Activated naive CD4-positive, alpha-beta T cell treated with anti-CD3 and anti-CD28 coated beads for 36 hours (primary cell): Measurements from ENCODE around the gene TRAF2. TPM values are rescaled to one million over a fixed set of nuclear protein-coding genes. Genes with fewer than 3 reads are reported as not detected.

Experiments used
- CTCF ChIA-PET: fragments of 350-600 bp; sonication (Branson Sonifier 250); formaldehyde crosslinking; loops from one replicate; lab custom pipeline; 2021; ENCODE audit warnings: antibody characterized with exemption; lab: Charles Lee
- DNase-seq: peaks from one replicate; pipeline ENCODE4 v3.0.0-alpha.2; 2020
- H3K27ac Mint-ChIP-seq: one replicate; pipeline ENCODE4 v1.8.0; 2021; ENCODE audit warnings: mild to moderate bottlenecking, mixed read lengths
- H3K27me3 Mint-ChIP-seq: one replicate; pipeline ENCODE4 v1.8.0; 2021; ENCODE audit warnings: low read depth, mixed read lengths
- H3K36me3 Mint-ChIP-seq: one replicate; pipeline ENCODE4 v1.8.0; 2021; ENCODE audit warnings: low read depth, mixed read lengths
- H3K4me1 Mint-ChIP-seq: one replicate; pipeline ENCODE4 v1.8.0; 2021; ENCODE audit warnings: low read depth, mixed read lengths
- H3K4me3 Mint-ChIP-seq: one replicate; pipeline ENCODE4 v1.8.0; 2021; ENCODE audit warnings: mild to moderate bottlenecking, moderate library complexity, mixed read lengths
- H3K9me3 Mint-ChIP-seq: one replicate; pipeline ENCODE4 v1.8.0; 2021; ENCODE audit warnings: mixed read lengths
- intact Hi-C: fragments of 100-400 bp; cut with micrococcal nuclease; formaldehyde crosslinking; loops from one replicate; pipeline ENCODE4 v1.15.1; 2023
- total RNA-seq, 2 experiments: library from RNA; stranded (reverse); gene quantifications; one replicate each; pipeline ENCODE4 v1.2.3, GENCODE V29; 2021

The TRAF2 gene
- total RNA-seq, 2 experiments from 2014 or later = 39.7 to 41.8 TPM

GRCh38 chr9:136900988-136901515 lies 14.7 kb downstream of the TRAF2 start:
- intact Hi-C loops = loop anchor here (5.0 kb wide), 2 partner anchors 91 to 369 kb away; partner anchors contain the start of gene PAXX
- Mint-ChIP-seq H3K27ac (peak overlapping the region; percentile 94), H3K4me3 (no peak overlapping the region), H3K27me3 (no peaks in the 10 kb centered on the region), H3K4me1 (peaks cover 47% of the 10 kb centered on the region), H3K9me3 (no peaks in the 10 kb centered on the region), H3K36me3 (peaks cover 38% of the 10 kb centered on the region)
- DNase-seq = no peak
- CTCF ChIA-PET = interaction anchor here (1.5 kb wide), 1 partner anchor 58 kb away, joined by 10 read pairs; the partner anchor contains the start of gene AJM1

- Mint-ChIP-seq H3K27me3 (no peaks in the 10 kb centered on the region), H3K9me3 (no peaks in the 10 kb centered on the region), H3K27ac (peak overlapping the region; percentile 94), H3K4me3 (peak overlapping the region; percentile 31), H3K4me1 (peaks cover 49% of the 10 kb centered on the region), H3K36me3 (peaks cover 44% of the 10 kb centered on the region)
- intact Hi-C loops = loop anchor here (1.0 to 5.0 kb wide), 6 partner anchors 15 to 369 kb away; partner anchors contain the start of genes PAXX, PHPT1 and TRAF2
- DNase-seq = peak; percentile 75
- CTCF ChIA-PET = interaction anchor here (0.7 to 1.7 kb wide), 5 partner anchors 17 to 492 kb away, joined by 3 to 10 read pairs (median 4); partner anchors contain the start of gene AJM1
Measured at GRCh38 chr9:136901516-136902258, 15.4 kb downstream of the TRAF2 start.

DNA sequence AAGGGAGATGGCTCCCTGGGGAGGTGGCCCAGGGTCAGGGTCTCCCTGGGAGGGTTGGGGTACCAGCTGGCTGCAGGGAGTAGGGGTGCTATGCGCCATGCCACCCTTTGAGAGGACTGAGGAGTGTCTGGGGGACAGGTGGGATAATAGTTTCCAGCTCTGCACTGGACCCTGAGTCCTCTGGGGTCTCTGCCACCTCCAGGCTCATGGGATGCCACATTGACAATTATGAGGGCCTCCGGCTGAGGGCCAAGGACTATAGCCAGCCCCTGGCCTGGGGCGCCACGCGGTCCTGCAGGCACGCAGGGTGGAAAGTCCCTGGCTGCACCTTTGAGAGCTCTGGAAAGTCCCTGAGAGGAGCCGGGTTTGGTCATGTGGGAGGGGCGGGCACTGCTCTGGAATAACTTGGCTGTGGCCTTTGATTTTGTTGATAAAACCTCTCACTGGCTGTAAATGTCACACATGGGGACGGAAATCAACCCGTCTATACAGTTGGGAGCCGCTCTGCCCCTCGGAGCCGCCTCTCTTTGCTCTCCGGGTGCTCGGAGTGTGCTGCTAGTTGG lies 16.0 kb downstream of the TRAF2 start:
- Mint-ChIP-seq H3K9me3 (no peaks in the 10 kb centered on the region), H3K4me1 (peaks cover 52% of the 10 kb centered on the region), H3K36me3 (peaks cover 49% of the 10 kb centered on the region), H3K4me3 (peak overlapping the region; percentile 31), H3K27ac (peak overlapping the region; percentile 94), H3K27me3 (no peaks in the 10 kb centered on the region)
- CTCF ChIA-PET = interaction anchor here (0.6 to 1.7 kb wide), 6 partner anchors 18 to 493 kb away, joined by 3 to 10 read pairs (median 4); partner anchors contain the start of gene AJM1
- peak; percentile 95 for DNase-seq
- intact Hi-C loops = loop anchor here (1.0 to 5.0 kb wide), 6 partner anchors 16 to 370 kb away; partner anchors contain the start of genes PAXX, PHPT1 and TRAF2

GRCh38 chr9:136903041-136903554 lies 16.8 kb downstream of the TRAF2 start:
- CTCF ChIA-PET = interaction anchor here (0.6 to 1.7 kb wide), 2 partner anchors 19 to 143 kb away, joined by 3 to 4 read pairs; no protein-coding TSS in a partner anchor

DNA sequence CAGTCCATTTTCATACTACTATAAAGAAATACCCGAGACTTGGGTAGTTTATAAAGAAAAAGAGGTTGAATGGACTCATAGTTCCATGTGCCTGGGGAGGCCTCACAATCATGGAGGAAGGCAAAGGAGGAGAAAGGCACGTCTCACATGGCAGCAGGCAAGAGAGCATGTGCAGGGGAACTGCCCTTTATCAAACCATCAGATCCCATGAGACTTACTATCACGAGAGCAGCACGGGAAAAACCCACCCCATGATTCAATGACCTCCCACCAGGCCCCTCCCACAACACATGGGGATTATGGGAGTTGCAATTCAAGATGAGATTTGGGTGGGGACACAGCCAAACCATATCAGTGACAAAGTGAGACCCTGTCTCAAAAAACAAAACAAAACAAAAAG lies 19.9 kb downstream of the TRAF2 start:
- intact Hi-C loops = no loop called here

More at GRCh38 chr9:136903041-136903554, 16.8 kb downstream of the TRAF2 start:
- Mint-ChIP-seq H3K4me3 (no peak overlapping the region), H3K36me3 (peaks cover 53% of the 10 kb centered on the region), H3K9me3 (no peaks in the 10 kb centered on the region), H3K27me3 (no peaks in the 10 kb centered on the region), H3K4me1 (peaks cover 52% of the 10 kb centered on the region), H3K27ac (peak overlapping the region; percentile 94)
- intact Hi-C loops = loop anchor here (5.0 kb wide), 2 partner anchors 89 to 371 kb away; partner anchors contain the start of gene PAXX
- no peak for DNase-seq

GRCh38 chr9:136907011-136907914 lies 20.9 kb downstream of the TRAF2 start:
- no peak for DNase-seq
- Mint-ChIP-seq H3K4me3 (no peak overlapping the region), H3K4me1 (peaks cover 28% of the 10 kb centered on the region), H3K36me3 (peaks cover 34% of the 10 kb centered on the region), H3K9me3 (no peaks in the 10 kb centered on the region), H3K27ac (peak overlapping the region; percentile 31), H3K27me3 (no peaks in the 10 kb centered on the region)
- CTCF ChIA-PET = interaction anchor here (0.6 kb wide), 1 partner anchor 95 kb away, joined by 3 read pairs; no protein-coding TSS in a partner anchor
- intact Hi-C loops = no loop called here

More for the DNA sequence above, 19.9 kb downstream of the TRAF2 start:
- DNase-seq = no peak
- Mint-ChIP-seq H3K27me3 (no peaks in the 10 kb centered on the region), H3K9me3 (no peaks in the 10 kb centered on the region), H3K4me1 (peaks cover 38% of the 10 kb centered on the region), H3K4me3 (no peak overlapping the region), H3K27ac (peak overlapping the region; percentile 25), H3K36me3 (peaks cover 40% of the 10 kb centered on the region)
- CTCF ChIA-PET = no interaction called here

- Mint-ChIP-seq H3K9me3 (no peaks in the 10 kb centered on the region), H3K36me3 (peaks cover 29% of the 10 kb centered on the region), H3K27ac (no peak overlapping the region), H3K4me3 (no peak overlapping the region), H3K4me1 (peaks cover 12% of the 10 kb centered on the region), H3K27me3 (no peaks in the 10 kb centered on the region)
- intact Hi-C loops = no loop called here
- CTCF ChIA-PET = no interaction called here
- DNase-seq = no peak
Measured at GRCh38 chr9:136910197-136910900, 24.0 kb downstream of the TRAF2 start.

- CTCF ChIA-PET = no interaction called here
- Mint-ChIP-seq H3K4me1 (peaks cover 9% of the 10 kb centered on the region), H3K27me3 (no peaks in the 10 kb centered on the region), H3K4me3 (no peak overlapping the region), H3K9me3 (no peaks in the 10 kb centered on the region), H3K36me3 (peaks cover 28% of the 10 kb centered on the region), H3K27ac (no peak overlapping the region)
- intact Hi-C loops = no loop called here
- DNase-seq = no peak
Measured at GRCh38 chr9:136910901-136911245, 24.6 kb downstream of the TRAF2 start.

- no peak for DNase-seq
- CTCF ChIA-PET = no interaction called here
- Mint-ChIP-seq H3K36me3 (peaks cover 26% of the 10 kb centered on the region), H3K9me3 (no peaks in the 10 kb centered on the region), H3K4me1 (peaks cover 3% of the 10 kb centered on the region), H3K27me3 (no peaks in the 10 kb centered on the region), H3K27ac (no peak overlapping the region), H3K4me3 (no peak overlapping the region)
- intact Hi-C loops = no loop called here
Measured at GRCh38 chr9:136913701-136914438, 27.6 kb downstream of the TRAF2 start.

DNA sequence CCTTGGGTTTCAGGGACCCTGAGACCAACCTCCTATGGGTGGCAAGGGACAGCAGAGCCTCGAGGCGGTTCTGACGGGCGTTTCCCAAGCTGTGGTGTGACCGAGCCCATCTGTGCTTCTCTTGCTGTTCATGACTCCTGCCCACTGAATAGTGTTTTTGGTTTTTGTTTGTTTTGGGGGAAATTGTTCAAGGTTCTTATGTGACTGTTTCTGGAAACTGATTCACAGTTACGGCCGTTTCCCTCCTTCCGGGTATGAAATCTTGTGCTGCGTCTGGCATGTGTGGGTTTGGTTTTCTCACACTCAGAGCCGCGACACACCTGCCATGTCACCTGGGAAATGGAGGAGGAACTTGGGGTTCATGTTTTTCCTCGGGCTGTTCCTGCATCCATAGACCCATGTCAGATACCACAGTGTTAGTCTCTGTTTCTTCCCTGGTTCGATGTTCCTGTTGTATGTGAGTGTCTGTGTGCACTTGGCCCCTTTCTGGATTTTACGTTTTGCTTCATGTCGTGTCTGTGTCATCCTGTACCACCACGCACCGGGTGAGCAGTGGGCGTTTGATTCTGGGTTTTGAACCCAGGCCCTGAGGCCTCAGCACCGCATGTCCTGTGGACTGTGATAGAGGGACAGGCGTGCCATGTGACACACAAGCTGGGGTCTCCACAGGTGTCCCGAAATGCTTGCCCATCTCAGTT lies 29.5 kb downstream of the TRAF2 start:
- intact Hi-C loops = no loop called here

More for the DNA sequence above, 29.5 kb downstream of the TRAF2 start:
- no peak for DNase-seq
- Mint-ChIP-seq H3K9me3 (no peaks in the 10 kb centered on the region), H3K27me3 (no peaks in the 10 kb centered on the region), H3K36me3 (peaks cover 33% of the 10 kb centered on the region), H3K4me3 (no peak overlapping the region), H3K27ac (no peak overlapping the region), H3K4me1 (peaks cover 3% of the 10 kb centered on the region)
- CTCF ChIA-PET = no interaction called here
